ENCODE measurements around the gene MAGEH1.

Gene MAGEH1

GRCh38 chrX:55488593-55489313, 36.8 kb downstream of the MAGEH1 start:
- peak; percentile 44 to 60 for DNase-seq (ENCODE audit: low read depth in 2 of 2)
- peak overlapping the region; percentile 63 to 71 for H3K4me3 ChIP-seq (replicated peaks in 1 of 2; ENCODE audit: low read depth in 2 of 2, low read length in 2 of 2)
- TF ChIP-seq CTCF (IDR thresholded peaks at IDR 0.05; ENCODE audit: low read depth, low read length) = no peak

GRCh38 chrX:55489314-55490009, 37.5 kb downstream of the MAGEH1 start, which contains the start of gene USP51:
TSS of gene USP51 (minus strand) at chrX:55489848. CDS start at chrX:55488939, 909 bp downstream.
- peak within 1 kb of the TSS; percentile 63 to 71 for H3K4me3 ChIP-seq (replicated peaks in 1 of 2; ENCODE audit: low read depth in 2 of 2, low read length in 2 of 2)
- DNase-seq (ENCODE audit: low read depth in 2 of 2) = peak; percentile 8 to 73
- no peak for TF ChIP-seq CTCF (IDR thresholded peaks at IDR 0.05; ENCODE audit: low read depth, low read length)

GRCh38 chrX:55490121-55490520, 38.2 kb downstream of the MAGEH1 start:
- no peak for DNase-seq (ENCODE audit: low read depth in 2 of 2)
- H3K4me3 ChIP-seq (replicated peaks in 1 of 2; ENCODE audit: low read depth in 2 of 2, low read length in 2 of 2) = peak overlapping the region in 1 of 2 donors; percentile 71
- TF ChIP-seq CTCF (IDR thresholded peaks at IDR 0.05; ENCODE audit: low read depth, low read length) = no peak

- TF ChIP-seq CTCF (IDR thresholded peaks at IDR 0.05; ENCODE audit: low read depth, low read length) = no peak
These were observed 39.0 kb downstream of the MAGEH1 start for GRCh38 chrX:55490974-55491373.

More at GRCh38 chrX:55490974-55491373, 39.0 kb downstream of the MAGEH1 start:
- H3K4me3 ChIP-seq (replicated peaks in 1 of 2; ENCODE audit: low read depth in 2 of 2, low read length in 2 of 2) = no peak overlapping the region
- DNase-seq (ENCODE audit: low read depth in 2 of 2) = no peak

Measured in cardiac fibroblast (primary cell).